KMS-11 (cell line): Measurements from ENCODE around the gene COPB2.

ENCODE experiments used
- H2AFZ ChIP-seq: fragments of 200-600 bp; sonication (generic); 2 replicates; pipeline ENCODE4 v1.6.1; 2016; ENCODE audit warnings: antibody characterized with exemption, mixed run types, low read depth
- H3K27ac ChIP-seq: fragments of 200-600 bp; sonication (generic); 2 replicates; pipeline ENCODE4 v1.6.1; 2016; ENCODE audit warnings: mild to moderate bottlenecking, mixed run types
- H3K27me3 ChIP-seq: fragments of 200-600 bp; sonication (generic); 2 replicates; pipeline ENCODE4 v1.6.1; 2017; ENCODE audit warnings: mild to moderate bottlenecking, low read depth, mixed run types, moderate library complexity; ENCODE audit not compliant: insufficient read depth
- H3K36me3 ChIP-seq: fragments of 200-600 bp; sonication (generic); 2 replicates; pipeline ENCODE4 v1.6.1; 2017; ENCODE audit warnings: mild to moderate bottlenecking, mixed run types; ENCODE audit not compliant: insufficient read depth
- H3K4me1 ChIP-seq: fragments of 200-600 bp; sonication (generic); 2 replicates; pipeline ENCODE4 v1.6.1; 2016; ENCODE audit warnings: mild to moderate bottlenecking, low read depth, mixed run types; ENCODE audit not compliant: poor library complexity, severe bottlenecking
- H3K4me2 ChIP-seq: fragments of 200-600 bp; sonication (generic); 2 replicates; pipeline ENCODE4 v1.7.0; 2016; ENCODE audit warnings: mild to moderate bottlenecking, mixed run types
- H3K4me3 ChIP-seq: fragments of 200-600 bp; sonication (generic); IDR thresholded peaks from 2 replicates; pipeline ENCODE4 v1.6.1; 2017; ENCODE audit warnings: low read depth, low read length, mixed read lengths; ENCODE audit not compliant: insufficient read depth
- H3K79me2 ChIP-seq: fragments of 200-600 bp; sonication (generic); 2 replicates; pipeline ENCODE4 v1.6.1; 2016; ENCODE audit warnings: low read depth, mixed run types; ENCODE audit not compliant: insufficient read depth
- H3K9ac ChIP-seq: fragments of 200-600 bp; sonication (generic); 2 replicates; pipeline ENCODE4 v1.6.1; 2016; ENCODE audit warnings: mild to moderate bottlenecking, mixed run types
- H4K20me1 ChIP-seq: fragments of 200-600 bp; sonication (generic); 2 replicates; pipeline ENCODE4 v1.6.1; 2016; ENCODE audit warnings: mild to moderate bottlenecking, mixed run types; ENCODE audit not compliant: insufficient read depth
- CTCF ChIP-seq: fragments of 200-600 bp; sonication (generic); conservative IDR thresholded peaks from 2 replicates; pipeline ENCODE4 v1.6.1; 2017; ENCODE audit warnings: low read depth, mild to moderate bottlenecking, antibody characterized with exemption, low read length, moderate library complexity, mixed read lengths

Gene COPB2

DNA sequence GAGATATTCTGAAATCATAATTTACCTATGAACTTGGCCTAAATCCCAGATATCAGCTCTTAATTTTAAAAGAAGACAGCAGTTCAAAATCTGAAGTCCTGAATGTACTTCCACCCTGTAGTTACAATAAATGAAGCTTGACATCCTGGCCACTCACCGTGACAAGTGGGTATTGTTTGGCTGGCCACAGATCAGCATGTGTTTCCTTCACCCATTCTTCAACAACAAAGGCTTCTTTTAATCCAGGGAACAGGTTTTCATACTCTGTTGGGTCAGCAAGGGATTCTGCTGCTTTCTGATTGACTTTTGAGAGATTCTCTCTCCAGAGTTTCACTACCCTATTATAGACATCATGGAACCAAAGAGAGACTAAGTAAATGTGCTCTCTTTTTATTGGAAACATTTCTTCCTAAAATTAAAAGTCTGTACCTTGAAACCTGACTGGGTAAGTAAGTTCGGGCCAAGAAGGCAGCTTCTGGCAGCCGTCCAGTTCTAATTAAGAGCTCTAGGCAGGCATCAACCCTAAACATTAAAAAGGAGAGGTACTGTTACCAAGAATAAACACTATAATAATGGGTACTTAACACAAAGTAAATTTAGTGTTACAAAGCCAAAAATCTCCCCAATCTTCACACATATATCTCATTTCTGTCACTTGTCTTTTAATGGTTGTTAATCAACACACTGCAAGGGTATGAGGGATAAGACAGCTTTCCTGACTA is 30.4 kb downstream of the COPB2 start:
- H3K79me2 ChIP-seq = no peaks in the 10 kb centered on the region
- H3K27me3 ChIP-seq = no peaks in the 10 kb centered on the region
- no peak overlapping the region for H3K27ac ChIP-seq
- H2AFZ ChIP-seq = no peak overlapping the region
- no peak for TF ChIP-seq CTCF
- no peak overlapping the region for H3K4me3 ChIP-seq
- H3K9ac ChIP-seq = no peak overlapping the region
- H3K4me1 ChIP-seq = peaks cover 10% of the 10 kb centered on the region
- no peak overlapping the region for H3K4me2 ChIP-seq
- no peaks in the 10 kb centered on the region for H4K20me1 ChIP-seq
- H3K36me3 ChIP-seq = peaks cover 16% of the 10 kb centered on the region; the same call in 1 of the 2 replicates

GRCh38 chr3:139357899-139358298 is 31.5 kb downstream of the COPB2 start:
- Histone ChIP-seq H3K27ac (no peak overlapping the region), H3K27me3 (no peaks in the 10 kb centered on the region), H3K4me3 (no peak overlapping the region), H3K4me2 (no peak overlapping the region), H3K36me3 (peaks cover 16% of the 10 kb centered on the region; the same call in 1 of the 2 replicates), H2AFZ (no peak overlapping the region), H3K9ac (no peak overlapping the region), H3K4me1 (peaks cover 10% of the 10 kb centered on the region), H3K79me2 (no peaks in the 10 kb centered on the region), H4K20me1 (no peaks in the 10 kb centered on the region)
- no peak for TF ChIP-seq CTCF

GRCh38 chr3:139355891-139356290 is 33.6 kb downstream of the COPB2 start:
- no peak overlapping the region for H3K9ac ChIP-seq
- TF ChIP-seq CTCF = no peak
- no peaks in the 10 kb centered on the region for H4K20me1 ChIP-seq
- H3K36me3 ChIP-seq = peaks cover 7% of the 10 kb centered on the region; the same call in 1 of the 2 replicates
- H3K4me2 ChIP-seq = no peak overlapping the region
- no peak overlapping the region for H2AFZ ChIP-seq
- no peak overlapping the region for H3K4me3 ChIP-seq
- H3K27me3 ChIP-seq = no peaks in the 10 kb centered on the region
- no peaks in the 10 kb centered on the region for H3K79me2 ChIP-seq
- H3K27ac ChIP-seq = no peak overlapping the region
- no peaks in the 10 kb centered on the region for H3K4me1 ChIP-seq

GRCh38 chr3:139355476-139355875 is 34.0 kb downstream of the COPB2 start:
- H2AFZ ChIP-seq = no peak overlapping the region
- H3K36me3 ChIP-seq = peaks cover 7% of the 10 kb centered on the region; the same call in 1 of the 2 replicates

More at GRCh38 chr3:139355476-139355875, 34.0 kb downstream of the COPB2 start:
- H3K79me2 ChIP-seq = no peaks in the 10 kb centered on the region
- no peak overlapping the region for H3K4me2 ChIP-seq
- no peaks in the 10 kb centered on the region for H4K20me1 ChIP-seq
- H3K27ac ChIP-seq = no peak overlapping the region
- H3K27me3 ChIP-seq = no peaks in the 10 kb centered on the region
- no peaks in the 10 kb centered on the region for H3K4me1 ChIP-seq
- H3K4me3 ChIP-seq = no peak overlapping the region
- no peak overlapping the region for H3K9ac ChIP-seq
- TF ChIP-seq CTCF = no peak
